PFSK-1 (cell line): ENCODE results near the gene NT5C3A.

Experiments
- FOXP2 ChIP-seq: optimal IDR thresholded peaks from 2 replicates; pipeline ENCODE3; 2011; ENCODE audit warnings: borderline replicate concordance, control low read depth, inconsistent platforms; ENCODE audit not compliant: insufficient read depth; ENCODE audit errors: extremely low read length, extremely low read depth
- POLR2AphosphoS5 ChIP-seq: IDR thresholded peaks from 2 replicates; pipeline ENCODE4 v1.6.1; 2012; ENCODE audit warnings: low read depth, mild to moderate bottlenecking, control low read depth, low read length, moderate library complexity
- REST ChIP-seq, 2 experiments: IDR thresholded peaks; 2 replicates each; pipeline versions ENCODE4 v1.6.1 to v1.8.0; 2011 to 2012; ENCODE audit warnings: low read depth in 2 of 2, low read length in 2 of 2, control low read depth in 1 of 2, inconsistent platforms in 1 of 2, mild to moderate bottlenecking in 1 of 2, moderate library complexity in 1 of 2; ENCODE audit not compliant: insufficient read depth in 1 of 2
- SIN3A ChIP-seq: IDR thresholded peaks from 2 replicates; pipeline ENCODE4 v1.6.1; 2012; ENCODE audit warnings: mild to moderate bottlenecking, low read length, moderate library complexity, borderline replicate concordance; ENCODE audit not compliant: insufficient read depth
- TAF1 ChIP-seq: IDR thresholded peaks from 2 replicates; pipeline ENCODE4 v1.6.1; 2012; ENCODE audit warnings: low read length, control low read depth, borderline replicate concordance; ENCODE audit not compliant: insufficient read depth

- TF ChIP-seq POLR2AphosphoS5 (no peak), TAF1 (no peak), FOXP2 (no peak), SIN3A (no peak), REST (IDR thresholded peaks at IDR 0.05; ENCODE audit: insufficient read depth in 1 of 2, low read depth in 2 of 2, low read length in 2 of 2) (no peak)
These were observed 20.7 kb downstream of the NT5C3A start for GRCh38 chr7:33041631-33042428.
